NOMO-1 treated with dmso at 0.1 percent for 144 hours (cell line): ENCODE measurements around the gene ADI1.
"Not testable (repeated sequence)": the region's sequence is repeated elsewhere in the genome, so short reads cannot be mapped to it uniquely, and the experiment has no call there.

Source experiments
- DNase-seq: peaks from one replicate; lab custom pipeline; 2025; ENCODE audit not compliant: unreplicated experiment; lab: John Stamatoyannopoulos, UW

ADI1 gene

DNA sequence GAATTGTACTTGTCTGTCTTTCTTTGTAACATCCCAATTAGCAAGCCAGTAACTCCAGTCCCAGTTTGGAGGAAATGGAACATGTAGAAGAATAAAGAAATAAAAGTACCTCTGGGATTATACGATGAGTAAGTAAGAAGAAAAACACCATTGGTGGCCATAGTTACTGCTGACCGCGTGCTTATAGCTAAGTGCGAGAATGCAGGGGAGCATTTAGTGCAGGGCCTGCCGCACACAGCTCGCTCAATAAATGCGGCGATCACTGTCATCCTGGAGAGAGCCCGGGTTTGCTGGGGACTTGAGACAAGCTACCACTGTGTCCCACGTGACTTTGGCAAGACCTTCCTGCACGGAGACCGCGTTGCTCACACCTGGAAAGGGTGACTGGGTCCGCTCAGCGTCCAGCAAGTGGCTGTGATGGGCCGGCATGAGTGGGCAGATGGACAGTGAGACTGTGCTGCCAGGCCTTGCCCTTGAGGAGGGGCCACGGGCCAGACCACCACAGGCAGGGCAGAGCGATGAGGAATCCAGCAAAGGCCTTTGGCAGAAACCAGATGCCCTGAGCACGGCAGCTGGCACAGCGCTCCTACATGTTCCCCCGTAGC lies 54.8 kb downstream of the ADI1 start:
- DNase-seq, result no peak

DNA sequence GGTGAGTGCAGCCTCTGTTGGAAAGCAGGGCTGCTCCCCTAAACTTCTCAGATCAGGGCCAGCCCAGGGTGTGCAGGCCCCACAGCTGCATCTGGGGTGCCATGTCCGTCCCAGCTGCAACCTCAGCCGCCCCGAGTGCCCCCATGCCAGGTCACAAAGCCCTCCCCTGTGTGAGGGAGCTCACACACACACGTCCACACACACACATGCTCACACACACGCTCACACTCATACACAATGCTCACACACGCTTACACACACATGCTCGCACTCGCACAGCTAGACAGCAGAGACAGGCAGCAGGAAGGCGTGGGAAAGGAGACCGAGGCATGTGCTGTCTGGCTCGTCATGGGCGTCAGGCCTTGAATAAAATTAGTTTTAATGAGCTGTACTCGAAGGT lies 55.4 kb downstream of the ADI1 start:
- DNase-seq, result no peak

DNA sequence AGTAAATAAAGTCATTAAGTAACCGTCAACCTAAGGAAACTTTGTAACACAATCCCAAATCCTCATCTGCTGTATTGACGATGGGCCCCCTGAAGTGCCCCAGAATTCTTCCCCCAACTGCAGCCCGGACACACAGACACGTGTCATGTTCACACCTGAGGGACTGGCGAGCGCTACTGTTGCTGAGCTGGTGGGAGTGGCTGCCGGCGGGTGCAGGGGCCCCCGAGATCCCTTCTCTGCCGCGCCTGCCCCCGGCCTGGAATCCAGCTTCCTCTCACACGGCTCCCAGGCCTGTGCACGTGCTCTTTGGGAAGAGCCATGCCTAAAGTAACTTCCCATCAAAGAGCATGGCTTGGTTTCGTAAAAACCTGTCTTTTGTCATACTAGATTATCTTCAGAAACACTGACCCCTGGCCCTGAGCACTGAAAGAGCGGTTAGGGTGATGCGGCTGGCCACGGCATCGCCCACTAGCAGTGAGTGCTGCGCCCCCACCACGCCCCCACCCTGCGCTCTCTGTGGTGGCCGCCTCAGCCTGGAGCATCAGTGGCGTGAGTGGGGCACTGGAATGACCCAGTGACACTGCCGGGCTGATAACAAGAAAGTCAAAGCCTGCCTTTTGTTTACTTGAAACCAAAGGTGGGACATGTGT lies 56.0 kb downstream of the ADI1 start:
- no peak for DNase-seq

DNA sequence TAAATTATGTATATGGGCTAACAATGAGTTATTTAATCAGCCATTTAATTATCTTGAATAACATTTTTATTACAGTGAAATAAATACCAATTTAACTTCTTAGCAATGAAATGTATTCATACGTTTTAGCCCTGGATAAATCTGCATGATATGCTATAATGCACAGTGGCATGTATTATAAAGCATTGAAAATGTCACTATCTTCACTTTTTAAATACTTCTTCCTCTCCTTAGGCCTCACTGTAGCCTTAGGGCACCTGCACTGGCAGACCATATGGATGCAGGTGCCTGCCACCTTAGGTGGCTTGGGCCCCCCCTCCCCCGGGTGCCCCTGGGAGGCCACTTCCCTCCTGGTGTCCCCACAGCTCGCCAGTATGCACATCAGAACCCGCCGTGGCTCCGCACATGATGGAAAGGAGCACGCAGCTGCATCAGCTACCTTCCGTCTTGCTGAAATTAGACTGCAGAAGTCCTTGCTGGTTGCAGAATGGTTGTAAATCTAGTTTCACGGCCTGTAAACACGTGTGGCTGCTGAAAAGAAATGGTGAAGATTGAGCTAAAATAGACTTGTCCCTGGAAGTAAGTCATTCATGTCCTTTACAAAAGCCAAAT lies 56.7 kb downstream of the ADI1 start:
- no peak for DNase-seq

DNA sequence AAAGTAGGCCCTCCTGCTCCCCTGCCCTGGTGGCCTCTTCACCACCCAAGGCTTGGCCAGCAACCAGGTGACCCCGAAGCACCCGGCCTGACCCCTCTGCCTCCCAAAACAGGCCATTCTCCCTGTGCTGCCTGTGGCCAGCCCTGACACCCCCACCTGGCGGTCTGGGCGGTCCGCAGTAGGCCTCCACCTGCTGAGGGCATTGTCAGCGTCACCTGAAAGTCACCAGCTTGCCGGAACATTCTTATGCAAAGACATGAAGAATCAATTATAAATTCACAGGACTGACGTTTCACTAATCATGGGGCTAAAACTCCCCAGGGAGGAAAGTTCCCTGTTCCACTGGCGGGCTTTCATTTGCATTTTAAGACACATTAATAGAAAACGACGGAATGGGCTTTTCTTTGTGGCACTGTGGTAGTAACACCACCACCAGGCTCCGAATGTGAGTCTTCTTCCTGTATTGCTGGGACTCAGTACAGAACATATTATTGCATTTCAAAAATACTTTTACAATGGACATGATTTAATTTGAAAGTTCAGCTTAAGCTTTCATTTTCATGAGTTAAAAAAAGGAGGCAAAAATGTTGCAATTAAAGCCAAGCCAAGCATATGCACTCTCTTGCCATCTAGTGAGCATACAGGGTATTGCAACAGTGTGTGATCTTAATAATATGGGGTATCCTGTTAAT lies 57.4 kb downstream of the ADI1 start:
- DNase-seq, result peak; percentile 20

DNA sequence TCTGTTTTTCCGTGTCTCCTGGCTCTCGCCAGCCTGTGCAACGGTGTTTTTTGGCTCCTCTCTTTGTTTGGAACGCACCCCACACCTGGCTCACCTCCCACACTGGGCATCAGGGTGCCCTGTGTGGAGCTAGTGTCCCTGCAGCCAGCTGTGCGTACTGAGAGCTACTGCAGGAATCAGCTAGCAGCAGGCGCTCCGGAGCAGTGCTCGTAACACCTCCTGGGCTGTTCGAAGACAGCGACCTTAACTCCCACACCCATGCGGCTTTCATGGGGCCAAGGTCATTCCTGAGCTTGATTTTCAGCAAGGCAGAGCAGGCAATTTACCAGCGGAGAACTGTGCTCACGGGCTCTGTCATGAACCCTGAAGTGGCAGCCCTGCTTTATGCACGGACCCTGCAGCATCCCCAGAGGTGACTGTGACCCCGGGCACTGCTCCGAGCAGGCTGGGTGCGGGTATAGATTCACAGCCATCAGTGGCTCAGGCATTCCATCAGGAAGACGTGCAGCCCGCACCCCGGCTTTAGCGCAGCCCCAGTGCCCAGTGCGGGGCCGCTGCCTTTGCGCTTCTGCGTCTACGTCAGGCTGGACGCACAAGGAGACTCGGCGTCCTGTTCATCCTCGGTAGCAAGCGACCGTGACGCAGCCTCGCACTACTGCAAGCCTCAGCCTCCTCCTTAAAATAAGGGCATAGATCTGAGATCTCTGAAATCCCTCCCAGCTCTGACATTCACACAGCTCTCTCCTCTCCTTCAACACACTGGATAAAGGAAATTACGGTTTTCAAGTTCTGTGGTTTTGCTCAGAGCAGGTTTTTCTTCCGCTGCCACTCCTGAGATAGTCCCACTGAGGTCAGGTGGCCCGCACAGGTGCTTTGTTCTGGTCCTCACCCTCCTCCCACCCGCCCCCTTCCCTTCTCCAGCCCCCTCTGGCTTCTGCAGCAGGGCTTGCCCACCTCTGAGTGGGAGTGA lies 58.2 kb downstream of the ADI1 start:
- DNase-seq, result no peak

DNA sequence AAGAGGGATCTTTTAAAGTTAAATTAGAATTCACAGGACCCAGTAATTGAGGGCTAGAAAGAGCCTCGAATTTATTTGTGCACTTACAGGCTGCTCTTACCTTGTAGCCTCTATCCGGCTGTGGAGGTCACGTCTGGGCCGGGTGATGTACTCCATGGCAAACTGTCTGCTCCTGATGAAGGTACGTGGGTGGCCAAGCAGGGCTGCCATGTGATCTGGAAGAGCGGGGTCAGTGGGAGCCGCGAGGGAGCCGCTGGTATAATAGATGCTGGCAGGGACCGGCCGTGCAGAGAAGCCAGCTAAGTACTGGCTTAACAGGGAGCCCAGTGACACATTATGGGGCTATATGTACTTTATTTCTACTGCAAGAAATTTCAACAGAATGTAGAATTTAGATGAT lies 59.2 kb downstream of the ADI1 start:
- DNase-seq, result no peak

DNA sequence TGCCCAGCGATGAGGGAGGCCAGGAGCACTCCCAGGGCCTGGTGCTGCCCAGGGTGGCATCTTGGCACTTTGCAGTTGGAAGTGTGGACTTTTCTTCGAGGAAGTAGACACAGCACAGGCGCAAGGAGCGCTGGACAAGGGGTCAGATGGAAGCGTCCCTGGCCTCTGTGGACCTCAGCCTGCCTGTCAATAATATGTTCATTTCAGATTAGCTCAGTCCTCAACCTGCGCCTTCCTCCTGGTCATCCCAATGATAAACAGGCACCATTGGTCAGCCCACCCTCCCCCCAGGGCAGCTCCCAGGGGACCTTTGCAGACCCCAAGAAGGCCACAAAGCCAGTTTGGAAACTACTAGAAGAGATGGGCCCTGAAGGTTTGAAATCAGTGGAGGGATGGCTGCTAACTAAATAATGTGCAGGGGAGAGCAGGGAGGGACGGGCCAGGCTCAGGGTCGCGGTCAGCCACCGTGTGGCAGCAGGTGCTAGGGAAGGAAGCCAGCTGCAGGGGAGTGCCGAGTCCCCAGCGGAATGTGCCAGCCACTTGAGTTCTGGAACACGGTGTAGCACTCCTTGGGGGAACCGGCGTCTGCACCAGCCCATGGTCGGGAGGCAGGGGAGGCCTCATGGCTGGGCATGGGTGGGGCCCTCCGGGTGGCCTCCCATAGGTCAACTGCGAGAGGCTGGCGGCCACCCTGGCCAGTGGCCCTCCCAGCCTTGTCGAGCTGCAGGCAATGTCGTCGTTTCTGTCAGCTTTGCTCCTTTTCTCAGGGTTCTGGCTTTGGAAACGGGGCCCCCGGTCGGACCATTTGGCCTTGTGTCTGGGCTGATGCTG lies 59.9 kb downstream of the ADI1 start:
- DNase-seq, result no peak

DNA sequence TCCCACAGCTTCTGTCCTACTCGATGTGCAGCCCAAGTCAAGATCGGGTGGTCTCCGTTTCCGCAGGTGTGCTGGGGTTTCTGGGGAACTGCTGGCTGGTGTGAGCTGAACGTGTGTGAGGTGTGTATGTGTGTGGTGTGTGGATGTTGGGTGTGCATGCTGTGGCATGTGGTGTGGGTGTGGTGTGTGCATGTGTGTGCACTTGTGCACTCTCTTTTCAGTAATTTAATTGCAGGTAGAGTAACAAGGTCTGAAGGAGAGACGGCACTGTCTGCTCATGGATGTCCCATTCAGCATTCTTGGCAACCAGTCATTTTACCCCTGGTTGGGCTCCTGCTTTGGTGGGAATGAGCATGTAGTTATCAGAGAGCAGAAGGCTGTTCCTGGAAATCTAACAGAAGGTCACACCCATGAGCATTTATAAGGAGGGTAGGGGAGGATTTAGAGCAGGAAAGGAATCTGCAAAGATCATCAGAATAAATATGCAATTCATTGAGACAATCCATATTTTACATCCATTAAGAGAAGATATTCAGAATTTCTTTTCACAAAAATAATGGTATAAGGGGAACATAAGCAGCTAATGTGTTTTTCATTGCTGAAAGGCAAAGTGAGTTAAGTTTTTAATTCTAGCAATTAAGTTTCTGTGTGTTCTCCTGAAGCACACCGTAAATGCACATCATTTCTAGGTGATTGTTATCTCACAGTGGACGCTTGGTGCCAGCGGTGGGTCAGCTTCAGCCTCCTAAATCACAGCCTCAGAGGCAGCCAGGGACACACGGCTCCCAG lies 60.7 kb downstream of the ADI1 start:
- DNase-seq, result no peak

DNA sequence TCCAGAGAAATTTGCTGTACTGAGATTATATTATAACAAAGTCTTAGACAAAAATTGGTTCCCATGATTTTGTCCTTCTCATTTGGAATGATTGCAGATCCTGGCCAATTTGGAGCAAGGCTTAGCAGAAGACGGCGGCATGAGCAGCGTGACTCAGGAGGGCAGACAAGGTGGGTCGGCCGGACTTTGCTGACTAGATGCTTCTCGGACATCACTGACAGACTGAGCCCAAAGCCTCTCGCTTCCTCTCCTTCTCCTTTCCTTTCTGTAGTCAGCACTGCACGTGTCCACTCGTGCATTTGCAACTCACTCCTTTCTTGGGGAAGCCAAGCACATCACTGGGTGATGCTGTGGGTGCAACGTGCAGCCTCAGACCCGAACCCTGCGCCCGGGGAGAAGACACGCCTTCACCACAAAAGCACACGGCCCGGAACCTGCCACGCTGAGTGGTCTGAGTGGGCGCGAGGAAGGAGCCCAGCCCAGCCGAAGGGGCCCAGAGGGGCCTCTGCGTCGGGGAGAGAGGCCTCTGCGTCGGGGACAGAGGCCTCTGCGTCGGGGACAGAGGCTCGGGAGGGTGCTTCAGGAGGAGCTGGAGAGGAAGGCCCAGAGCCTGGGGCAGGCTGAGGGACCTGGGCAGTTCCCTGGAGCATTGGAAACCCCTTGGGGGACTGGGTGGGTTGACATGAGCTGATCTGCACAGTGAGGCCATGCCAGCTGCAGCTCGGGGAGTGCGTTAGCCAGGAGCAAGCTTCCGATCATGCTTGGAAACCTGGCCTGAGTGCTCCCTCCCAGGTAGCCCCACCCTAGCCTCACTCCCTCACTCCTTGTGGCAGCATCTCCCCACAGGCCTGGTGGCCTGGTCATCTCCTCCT lies 61.6 kb downstream of the ADI1 start:
- no peak for DNase-seq

DNA sequence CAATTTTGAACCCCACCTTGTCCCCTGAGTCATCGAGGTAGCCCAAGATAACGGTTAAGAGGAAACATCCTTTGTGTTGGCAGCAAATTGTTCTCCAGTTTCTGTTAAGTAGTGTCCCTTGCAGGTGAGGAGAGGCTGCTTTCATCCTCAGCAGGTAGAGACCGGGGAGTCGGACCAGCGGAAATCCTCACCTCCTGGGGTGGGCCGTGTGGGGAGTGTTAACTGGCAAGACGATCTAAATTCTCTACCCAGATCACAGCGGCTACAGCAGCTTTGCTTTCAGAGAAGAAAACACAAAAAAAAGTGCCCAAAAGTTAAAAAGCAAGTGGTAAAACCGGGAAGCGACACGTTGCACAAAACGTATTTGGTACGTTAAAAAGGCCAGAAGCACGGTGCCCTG lies 63.2 kb downstream of the ADI1 start:
- no peak for DNase-seq

DNA sequence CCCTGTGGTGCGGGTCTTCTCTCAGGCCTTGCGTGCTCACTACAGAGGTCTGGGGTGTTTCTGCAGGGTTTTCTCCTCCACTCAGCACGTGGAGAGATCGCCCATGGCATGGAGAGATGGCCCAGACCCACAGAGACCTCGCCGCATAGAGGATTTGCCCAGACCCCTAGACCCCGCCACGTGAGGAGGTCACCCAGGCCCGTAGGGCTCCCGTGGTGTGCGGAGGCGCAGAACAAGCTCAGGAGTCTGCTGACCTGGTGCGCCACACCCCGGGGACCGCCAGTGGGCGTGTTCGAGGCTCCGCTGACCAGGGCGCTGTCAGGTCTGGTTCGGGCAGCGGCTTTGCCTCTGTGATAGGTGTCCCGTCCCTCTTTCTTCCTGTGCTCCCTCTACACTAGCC lies 64.5 kb downstream of the ADI1 start:
- DNase-seq, result no peak

DNA sequence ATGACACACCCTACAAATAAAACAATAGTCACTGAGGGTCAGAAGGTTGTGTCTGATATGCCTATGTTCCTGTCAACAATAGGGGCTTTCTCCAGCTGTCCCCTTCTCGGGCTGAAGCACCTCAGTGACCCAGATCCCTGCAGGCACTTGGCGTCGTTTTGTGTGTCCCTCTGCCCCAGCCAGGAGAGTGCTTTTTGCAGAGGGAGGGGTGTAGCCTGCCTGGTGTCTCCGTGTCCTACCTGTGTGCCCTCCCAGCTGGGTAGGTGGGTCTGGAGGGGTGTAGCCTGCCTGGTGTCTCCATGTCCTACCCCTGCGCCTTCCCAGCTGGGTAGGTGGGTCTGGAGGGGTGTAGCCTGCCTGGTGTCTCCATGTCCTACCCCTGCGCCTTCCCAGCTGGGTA lies 65.3 kb downstream of the ADI1 start:
- DNase-seq, result not testable (repeated sequence)

DNA sequence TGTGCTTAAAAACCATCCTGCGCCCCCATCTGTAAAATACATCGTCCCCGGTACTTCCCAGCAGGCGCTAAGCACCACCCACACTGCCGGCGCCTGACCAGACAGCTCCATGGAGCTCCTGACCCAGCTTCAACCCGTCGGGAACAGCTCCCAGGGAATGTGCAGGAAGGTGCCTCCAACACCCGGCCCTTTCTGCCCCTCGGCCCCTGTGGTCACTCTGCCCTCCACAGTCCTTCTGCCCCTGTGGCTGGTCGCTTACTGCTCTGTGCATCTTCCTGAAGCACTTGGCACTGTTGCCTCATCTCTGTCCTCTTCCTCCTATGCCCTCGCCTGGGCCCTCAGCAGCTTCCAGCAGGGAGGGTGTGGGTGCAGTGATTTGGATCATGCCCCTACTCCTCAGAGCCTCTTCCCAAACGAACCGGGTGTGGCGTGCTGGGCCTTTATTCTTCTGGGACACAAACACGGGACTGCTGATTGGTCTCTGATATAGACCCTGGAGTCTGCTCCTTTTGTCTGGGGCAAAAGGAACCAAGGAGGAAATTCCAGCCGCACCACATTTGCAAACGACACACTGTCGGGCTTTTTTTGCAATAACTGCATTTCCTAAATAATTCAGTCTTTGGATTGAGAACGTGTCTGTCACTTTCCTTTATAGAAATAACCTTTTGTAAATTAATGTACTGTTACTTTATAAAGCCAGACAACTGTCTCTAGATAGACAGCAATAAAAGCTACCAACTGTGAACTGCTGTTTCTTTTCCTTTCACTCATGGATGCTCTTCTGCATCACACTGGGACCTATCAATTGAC lies 65.9 kb downstream of the ADI1 start:
- no peak for DNase-seq

DNA sequence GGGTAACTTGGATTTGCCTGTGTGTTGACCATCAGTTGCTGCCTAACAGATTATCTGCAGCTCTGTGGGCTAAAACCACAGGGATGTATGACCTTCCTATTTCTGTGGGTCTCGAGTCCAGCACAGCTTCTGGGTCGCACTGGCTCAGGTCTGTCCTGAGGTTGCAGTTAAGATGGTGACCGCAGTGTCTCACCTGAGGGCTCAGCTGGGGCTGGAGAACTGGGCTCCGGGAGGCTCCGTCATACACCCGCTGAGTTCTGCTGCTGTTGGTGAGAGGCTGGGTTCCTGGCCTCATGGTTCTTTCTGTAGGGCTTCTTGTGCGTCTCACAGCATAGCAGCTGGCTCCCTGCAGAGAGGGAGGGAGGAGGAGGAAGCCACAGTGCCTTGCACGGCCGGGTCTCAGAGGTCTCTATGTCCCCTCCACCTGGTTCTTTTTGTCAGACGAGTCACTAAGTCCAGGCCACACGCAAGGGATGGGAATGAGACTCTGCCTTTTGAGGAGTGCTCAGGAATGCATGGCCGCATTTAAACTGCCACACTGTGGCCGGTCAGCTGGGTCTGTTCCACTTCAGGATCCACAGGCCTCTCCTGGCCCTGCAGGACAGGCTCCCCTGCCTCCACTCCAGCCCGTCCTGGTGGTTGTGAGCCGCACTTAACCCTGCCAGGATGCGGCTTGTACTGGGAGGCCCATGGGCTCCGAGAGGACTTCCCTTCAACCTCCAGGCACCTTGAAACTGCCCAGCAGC lies 67.2 kb downstream of the ADI1 start:
- no peak for DNase-seq

DNA sequence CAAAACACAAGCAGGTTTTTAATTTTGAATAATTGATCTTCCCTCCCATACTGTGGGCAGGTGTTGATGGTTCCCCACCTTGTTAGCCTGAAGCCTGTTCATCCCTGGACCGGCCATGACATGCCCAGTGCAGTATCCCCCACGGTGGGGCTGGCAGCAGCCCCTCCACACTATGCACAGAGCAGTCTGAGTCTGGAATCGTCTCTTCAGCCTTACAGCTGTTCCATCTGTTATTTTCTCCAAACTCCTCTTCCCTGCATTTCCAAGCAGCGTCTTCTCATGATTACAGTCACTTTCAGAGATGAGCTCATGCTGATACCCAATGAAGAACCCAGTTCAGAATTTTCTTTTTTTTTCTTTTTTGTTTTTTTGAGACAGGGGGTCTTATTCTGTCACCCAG lies 68.2 kb downstream of the ADI1 start:
- no peak for DNase-seq
